PFSK-1 (cell line): ENCODE results near the gene SLC26A8.

ENCODE experiments used
- POLR2AphosphoS5 ChIP-seq: IDR thresholded peaks from 2 replicates; pipeline ENCODE4 v1.6.1; 2012; ENCODE audit warnings: low read depth, mild to moderate bottlenecking, control low read depth, low read length, moderate library complexity
- REST ChIP-seq, 2 experiments: IDR thresholded peaks; 2 replicates each; pipeline versions ENCODE4 v1.6.1 to v1.8.0; 2011 to 2012; ENCODE audit warnings: low read depth in 2 of 2, low read length in 2 of 2, control low read depth in 1 of 2, inconsistent platforms in 1 of 2, mild to moderate bottlenecking in 1 of 2, moderate library complexity in 1 of 2; ENCODE audit not compliant: insufficient read depth in 1 of 2
- SIN3A ChIP-seq: IDR thresholded peaks from 2 replicates; pipeline ENCODE4 v1.6.1; 2012; ENCODE audit warnings: mild to moderate bottlenecking, low read length, moderate library complexity, borderline replicate concordance; ENCODE audit not compliant: insufficient read depth
- TAF1 ChIP-seq: IDR thresholded peaks from 2 replicates; pipeline ENCODE4 v1.6.1; 2012; ENCODE audit warnings: low read length, control low read depth, borderline replicate concordance; ENCODE audit not compliant: insufficient read depth

- TF ChIP-seq POLR2AphosphoS5: no peak
- no peak for TF ChIP-seq SIN3A
- TF ChIP-seq TAF1: no peak
- TF ChIP-seq REST (IDR thresholded peaks at IDR 0.05; ENCODE audit: insufficient read depth in 1 of 2, low read depth in 2 of 2, low read length in 2 of 2): no peak
Observed at GRCh38 chr6:35970181-35970580, 54.3 kb downstream of the SLC26A8 start.
